Glomerular visceral epithelial cell (primary cell): ENCODE results near the gene GFER.
A peak's percentile ranks its signal among the peaks of the same experiment; 100 is the strongest.

Experiments
- DNase-seq: peaks from one replicate; pipeline ENCODE4 v3.0.0-alpha.2; 2016; ENCODE audit errors: extremely low spot score

Gene GFER

DNA sequence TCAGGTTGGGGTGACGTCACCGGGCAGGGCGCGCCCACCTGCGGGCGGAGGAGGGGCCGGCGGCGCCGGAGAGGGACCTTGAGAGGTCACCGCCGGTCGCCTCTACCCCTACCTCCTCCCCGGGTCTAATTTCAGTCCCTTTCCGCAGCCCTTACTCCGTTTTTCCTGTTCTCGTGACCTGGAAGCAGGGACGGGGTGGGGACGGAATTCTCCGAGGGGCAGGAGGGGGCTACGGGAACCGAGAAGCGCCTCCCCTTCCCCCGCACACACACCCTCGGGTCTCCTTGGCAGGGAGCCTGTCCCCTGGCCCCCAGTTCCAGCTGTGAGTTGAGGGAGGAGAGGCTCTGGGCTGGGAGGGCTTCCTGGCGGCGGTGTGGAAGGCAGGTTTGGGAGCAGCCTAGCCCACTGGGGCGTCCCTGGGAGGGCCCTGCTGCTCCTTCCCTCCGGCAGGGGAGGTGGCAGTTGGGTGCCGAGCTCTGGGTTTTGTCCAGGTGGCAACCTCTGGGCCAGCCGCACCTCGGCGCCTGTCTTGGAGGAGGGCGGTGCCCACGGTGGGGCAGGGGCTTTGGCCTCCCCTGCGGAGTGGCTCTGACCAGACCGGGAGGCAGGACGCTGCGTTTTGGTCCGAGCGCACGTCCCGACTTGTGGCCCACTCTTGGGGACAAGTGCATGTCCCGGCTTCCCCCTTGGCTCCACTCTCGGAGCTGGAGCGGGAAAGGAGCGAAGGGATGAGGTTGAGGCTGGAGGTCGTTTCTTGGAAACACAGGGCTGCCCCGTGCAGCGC is 6.5 kb downstream of the GFER start:
- no peak for DNase-seq

DNA sequence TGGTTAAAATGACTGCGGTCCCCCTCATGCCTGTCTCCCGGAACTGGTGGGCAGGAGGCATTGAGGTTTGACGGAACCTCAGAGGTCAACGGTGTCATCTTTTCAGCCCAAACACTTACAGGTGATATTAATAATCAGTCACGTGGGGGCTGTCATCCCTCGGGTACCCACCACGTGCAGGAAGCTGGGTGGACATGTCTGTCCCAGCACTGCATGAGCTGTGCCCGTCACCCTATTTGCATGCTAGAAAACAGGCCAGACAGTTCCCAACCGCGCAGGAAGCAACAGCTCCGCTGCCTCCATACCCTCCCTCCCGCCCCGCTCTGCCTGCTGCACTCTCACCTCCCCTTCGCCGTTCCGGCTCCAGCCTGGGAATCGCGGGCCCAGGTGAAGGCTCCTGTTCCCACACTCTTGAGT is 7.2 kb downstream of the GFER start:
- DNase-seq = no peak

DNA sequence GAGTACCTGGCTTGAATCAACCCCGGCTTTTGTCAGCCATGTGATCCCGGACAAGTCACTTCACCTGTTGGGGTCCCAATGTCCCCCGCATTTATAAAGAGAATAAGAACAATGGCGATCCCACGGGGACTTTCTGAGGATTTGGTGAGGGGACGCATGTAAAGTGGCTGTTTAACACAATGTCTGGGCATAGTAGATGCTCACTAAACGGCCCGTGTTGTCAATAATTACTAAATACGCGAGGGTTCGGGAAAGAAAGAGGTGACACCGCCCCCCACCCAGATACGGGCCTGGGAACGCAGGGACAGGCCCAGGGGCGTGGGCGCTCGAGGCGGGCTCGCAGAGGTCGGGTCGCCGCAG is 7.6 kb downstream of the GFER start:
- no peak for DNase-seq

DNA sequence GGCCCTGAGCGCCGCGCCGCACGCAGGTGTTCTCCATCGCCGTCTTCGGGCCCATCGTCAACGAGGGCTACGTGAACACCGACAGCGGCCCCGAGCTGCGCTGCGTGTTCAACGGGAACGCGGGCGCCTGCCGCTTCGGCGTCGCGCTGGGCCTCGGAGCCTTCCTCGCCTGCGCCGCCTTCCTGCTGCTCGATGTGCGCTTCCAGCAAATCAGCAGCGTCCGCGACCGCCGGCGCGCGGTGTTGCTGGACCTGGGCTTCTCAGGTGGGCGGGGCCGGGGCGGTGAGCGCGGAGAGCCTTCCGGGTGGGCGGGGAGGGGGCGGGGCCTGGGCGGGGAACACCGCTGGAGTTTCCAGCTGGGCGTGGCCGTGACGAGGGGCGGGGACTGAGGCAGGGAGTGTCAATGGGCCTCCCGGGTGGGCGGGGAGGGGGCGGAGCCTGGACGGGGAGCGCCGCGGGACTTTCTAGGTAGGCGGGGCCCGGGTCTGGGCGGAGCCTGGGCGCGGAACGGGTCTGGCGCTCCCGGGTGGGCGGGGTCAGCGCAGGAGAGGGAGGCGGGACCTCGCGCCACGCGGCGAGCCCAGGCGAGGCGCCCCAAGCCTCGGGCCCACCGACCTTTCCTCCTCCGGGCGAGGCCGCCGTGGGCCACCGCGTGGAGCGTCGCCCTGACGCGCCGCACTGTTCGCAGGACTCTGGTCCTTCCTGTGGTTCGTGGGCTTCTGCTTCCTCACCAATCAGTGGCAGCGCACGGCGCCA is 8.1 kb downstream of the GFER start:
- DNase-seq = peak; percentile 68

DNA sequence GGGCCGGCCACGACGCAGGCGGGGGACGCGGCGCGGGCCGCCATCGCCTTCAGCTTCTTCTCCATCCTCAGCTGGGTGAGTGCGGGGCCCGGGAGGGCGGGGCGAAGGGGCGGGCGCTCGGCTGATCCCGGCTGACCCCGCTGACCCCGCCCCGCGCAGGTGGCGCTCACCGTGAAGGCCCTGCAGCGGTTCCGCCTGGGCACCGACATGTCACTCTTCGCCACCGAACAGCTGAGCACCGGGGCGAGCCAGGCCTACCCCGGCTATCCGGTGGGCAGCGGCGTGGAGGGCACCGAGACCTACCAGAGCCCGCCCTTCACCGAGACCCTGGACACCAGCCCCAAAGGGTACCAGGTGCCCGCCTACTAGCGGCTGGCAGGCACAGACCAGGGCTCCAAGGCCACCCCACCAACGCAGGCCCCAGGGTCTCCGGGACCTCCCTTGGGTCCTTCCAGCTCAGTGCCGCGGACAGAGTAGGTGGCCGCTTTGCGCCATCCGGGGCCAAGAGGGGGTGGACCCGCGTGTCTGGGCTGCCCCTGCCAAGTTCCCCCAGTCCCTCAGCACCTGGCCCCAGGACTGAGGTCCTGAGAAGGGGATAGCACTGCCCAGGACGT is 8.8 kb downstream of the GFER start:
- DNase-seq = no peak

DNA sequence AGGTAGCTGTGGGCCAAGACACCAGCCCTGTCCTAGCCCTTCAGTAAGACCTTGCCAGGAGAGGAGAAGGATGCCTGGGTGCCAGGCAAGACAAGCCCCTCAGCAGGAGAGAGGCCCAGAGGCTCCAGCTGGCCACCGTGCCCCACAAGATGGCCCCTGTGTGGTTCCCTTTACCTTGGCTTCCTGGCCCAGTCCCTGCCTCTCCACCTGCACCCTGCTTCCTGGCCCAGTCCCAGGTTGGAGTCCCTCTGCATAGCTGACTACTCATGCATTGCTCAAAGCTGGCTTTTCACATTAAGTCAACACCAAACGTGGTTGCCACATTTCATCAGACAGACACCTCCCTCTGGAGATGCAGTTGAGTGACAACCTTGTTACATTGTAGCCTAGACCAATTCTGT is 9.7 kb downstream of the GFER start:
- DNase-seq = peak; percentile 69

DNA sequence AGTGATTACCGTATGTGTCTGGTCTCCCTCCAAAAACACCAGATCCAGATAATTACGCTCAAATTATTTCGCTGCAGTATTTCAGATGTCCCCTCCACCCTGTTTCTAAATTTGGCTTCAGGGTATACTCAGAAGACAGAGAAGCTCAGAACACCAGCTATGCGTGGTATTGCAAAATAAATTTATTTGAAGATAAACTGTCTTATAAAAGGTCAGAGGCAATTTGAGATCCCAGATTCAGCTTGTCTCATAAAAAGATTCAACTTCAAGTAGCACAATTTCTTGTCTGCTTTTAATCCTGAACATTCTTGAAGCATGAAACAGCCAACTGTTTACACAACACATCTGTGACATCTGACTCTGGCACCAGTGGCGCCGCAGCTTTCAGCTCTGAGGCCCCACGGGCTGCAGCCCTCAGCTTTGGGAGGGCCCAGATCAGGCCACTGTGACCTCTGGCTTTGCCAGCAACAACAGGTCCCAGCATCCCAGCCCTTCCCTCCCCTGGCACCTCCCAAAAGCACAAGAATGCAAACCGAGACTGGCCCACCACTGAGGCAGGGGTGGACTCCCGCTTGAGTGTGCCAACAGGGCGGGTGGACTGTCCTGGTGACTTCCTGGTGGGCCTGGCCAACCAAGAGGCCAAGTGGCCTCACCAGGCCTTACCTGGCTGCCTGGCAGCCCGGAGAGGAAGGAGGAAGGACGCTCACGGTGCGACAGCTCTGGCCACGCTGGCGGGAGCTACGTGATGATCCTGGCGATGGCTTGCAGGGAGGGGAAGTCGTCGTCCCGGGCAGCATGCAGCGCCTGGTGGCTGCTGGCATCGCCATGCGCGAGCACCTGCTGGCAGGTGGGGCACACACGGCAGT is 13.7 kb downstream of the GFER start:
- DNase-seq = no peak

DNA sequence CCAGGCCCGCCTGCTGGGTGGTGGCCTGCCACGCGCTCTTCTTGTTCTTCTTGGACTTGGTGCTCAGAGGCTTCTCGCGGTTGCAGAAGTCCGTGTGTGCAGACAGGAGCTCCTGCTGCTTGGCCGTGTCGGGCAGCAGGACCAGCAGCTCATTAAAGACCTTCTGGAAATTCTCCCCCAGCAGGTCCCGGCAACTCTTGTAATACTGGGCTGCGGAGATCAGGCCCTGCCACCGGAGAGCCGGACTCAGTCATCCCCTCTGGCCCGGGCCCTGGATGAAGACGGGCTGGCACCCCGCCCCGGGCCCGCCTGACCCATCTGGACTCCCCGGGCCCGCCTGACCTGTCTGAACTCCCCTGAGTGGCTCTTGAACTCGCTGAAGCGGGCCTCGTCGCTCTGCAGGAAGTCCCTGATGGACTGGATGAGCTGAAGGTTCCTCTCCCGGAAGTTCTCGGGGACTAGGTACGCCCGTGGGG is 14.4 kb downstream of the GFER start:
- no peak for DNase-seq

DNA sequence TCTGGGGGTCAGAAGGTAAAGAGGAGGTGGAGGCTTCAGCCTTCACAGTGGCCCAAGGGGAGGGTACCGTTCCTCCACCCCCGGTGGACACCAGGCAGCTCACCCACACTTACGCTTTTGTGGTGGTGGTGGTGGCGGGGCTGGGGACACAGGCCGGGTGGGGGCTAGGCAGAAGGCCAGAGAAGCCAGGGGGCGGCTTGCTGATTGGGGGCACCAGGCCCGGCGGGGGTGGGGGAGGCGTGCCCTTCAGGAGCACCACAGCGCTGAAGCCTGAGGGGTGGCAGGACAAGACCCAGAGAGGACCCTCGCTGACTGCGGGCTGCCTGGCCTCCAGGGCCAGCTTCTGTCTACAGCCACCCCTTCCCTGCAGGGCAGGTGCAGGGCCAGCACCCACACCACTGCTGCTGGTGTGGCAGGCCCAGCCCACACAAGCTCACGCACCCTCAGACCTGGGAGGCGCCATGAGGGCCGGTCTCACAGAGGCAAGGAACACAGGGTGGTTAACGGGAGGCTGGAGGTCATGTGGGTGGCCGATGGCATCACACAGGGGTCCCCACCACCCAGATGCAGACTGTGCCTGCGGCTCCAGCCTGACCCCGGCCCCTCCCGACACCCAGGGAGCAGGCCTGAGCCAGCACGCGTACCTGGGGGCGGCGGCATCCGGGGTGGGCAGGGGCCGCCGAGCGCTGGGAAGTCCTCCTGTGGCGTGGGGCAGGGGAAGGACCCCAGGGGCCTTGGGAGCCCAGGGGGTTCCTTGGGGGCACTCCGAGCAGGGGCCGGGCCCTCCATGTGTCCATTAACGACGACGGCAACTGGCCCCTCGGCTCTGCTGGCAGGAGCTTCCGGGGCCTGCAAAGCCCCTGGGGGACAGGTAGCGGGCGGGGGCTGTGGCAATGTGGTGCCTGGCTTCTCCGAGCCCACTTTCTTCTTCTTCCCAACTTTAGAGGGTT is 15.1 kb downstream of the GFER start:
- no peak for DNase-seq

DNA sequence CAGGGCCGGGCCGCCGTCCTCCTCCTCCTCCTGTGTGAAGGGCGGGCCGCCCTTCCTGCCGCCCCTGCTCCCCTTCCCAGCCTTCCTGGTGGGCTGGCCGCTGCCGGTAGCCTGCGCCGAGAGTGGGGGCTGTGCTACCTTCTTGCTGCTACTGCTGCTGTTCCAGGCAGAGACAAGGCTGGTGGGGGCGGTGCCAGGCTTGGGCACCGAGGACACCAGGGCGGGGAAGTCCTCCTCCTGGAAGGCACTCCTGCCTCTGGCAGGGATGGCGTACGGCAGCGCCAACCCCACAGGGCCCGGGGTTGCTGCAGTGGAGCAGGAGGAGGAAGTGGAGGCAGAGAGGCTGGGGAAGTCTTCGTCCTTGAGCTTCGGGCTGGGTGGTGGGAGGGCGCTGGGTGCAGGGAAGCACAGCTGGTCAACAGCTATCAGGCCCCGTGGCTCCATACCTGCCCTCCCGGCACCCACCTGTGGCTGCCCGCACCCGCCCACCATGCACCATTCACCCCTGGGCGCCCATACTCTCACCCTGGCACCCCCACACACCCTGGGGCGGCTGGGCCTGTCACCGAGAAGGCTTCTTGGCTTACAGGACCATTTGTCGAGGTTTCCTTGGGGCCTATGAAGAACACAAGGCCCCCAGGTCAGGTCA is 16.0 kb downstream of the GFER start:
- DNase-seq = no peak

DNA sequence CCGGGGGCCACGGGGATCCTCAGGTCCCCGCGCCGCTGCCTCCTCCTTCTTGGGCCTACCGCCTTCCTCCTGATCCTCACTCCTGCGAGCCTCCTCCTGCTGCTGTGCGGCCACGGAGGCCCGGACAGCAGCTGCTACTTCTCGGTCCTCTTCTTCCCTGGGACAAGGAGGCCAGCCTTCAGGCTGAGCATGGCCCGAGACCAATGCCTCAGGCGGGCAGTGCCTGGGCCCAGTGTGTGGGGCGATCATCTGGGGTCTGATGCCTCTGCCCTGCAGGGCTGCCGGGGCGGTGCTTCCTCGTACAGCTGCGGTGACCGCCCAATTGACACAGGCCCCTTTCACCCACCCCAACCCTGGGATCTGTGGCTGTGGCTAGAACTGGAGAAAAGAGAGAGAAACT is 17.0 kb downstream of the GFER start:
- DNase-seq = no peak

DNA sequence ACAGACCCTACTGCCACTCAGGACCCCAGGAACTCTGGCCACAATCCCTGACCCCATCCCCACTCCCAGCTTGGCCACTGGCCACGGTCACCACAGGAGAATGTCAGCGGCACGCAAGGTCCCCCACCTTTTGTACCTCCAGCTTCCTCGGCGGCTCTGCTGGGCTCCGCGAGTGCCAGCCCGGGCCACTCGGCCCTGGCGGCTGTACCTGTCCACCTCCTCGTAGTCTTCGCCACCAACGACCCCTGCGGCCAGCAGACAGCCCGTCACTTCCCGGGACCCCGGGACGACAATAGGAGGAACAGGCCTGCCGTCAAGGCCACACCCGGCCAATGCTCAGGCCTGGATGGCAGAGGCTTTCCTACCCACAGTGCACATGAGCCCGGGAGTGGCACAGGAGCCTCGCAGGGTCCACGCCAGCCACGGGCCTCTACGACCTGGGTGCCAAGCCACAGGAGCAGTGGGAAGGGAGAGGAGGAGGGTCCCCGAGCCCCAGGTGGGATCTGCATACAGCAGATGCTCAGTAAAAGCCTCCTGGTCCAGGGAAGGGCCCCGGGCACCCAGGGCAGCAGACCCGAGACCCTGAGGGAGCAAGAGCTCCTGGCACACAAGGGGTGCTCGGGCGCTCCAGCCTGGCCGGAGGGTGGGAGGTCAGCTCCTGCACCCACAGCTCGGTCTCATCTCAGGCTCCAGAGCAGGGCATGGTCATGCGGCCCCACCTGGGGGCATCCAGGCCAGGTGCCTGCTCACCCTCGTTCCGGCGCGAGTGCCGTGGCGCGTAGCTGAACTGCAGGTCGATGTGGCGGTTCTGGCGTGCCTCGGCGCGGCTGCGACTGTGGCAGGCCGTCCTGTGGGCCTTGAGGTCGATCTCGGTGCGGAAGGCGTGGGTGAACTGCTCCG is 17.7 kb downstream of the GFER start:
- DNase-seq = no peak

DNA sequence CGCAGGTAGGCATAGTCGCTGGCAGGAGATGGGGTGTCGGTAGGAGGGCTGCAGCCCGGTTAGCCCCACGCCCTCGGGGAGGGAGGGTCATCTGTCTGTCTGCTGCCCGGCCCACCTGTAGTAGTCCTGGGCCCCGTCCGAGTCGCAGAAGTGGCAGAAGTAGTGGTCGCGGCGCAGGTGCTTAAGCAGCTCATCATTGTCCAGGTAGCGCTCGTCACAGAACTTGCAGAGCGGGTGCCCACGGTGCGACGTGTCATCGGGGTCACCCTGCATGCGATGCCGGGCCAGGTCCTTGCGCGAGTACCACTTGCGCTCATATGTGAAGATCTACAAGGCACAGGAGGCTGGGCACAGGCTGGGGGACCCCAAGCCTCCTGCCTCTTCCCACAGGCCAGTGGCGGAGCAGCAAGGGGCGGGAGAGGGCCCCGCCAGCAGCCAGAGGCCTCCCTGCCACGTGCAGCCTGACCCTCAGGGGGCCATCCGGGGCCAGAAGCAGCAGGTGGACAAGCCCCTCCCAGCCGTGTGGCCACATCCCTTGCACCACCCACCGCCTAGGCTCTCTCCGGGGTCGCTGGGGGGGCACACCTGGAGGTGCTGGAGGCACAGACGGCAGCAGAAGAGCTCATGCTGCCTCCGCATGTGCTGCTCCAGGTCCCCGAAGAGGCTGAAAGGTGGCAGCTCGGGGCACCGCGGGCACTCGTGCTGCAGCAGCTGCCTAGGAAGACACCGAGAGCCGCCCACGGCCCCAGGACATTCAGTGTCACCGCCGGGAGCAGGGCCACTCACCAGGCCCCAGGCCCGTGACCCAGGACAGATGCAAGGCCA is 18.6 kb downstream of the GFER start:
- DNase-seq = no peak

DNA sequence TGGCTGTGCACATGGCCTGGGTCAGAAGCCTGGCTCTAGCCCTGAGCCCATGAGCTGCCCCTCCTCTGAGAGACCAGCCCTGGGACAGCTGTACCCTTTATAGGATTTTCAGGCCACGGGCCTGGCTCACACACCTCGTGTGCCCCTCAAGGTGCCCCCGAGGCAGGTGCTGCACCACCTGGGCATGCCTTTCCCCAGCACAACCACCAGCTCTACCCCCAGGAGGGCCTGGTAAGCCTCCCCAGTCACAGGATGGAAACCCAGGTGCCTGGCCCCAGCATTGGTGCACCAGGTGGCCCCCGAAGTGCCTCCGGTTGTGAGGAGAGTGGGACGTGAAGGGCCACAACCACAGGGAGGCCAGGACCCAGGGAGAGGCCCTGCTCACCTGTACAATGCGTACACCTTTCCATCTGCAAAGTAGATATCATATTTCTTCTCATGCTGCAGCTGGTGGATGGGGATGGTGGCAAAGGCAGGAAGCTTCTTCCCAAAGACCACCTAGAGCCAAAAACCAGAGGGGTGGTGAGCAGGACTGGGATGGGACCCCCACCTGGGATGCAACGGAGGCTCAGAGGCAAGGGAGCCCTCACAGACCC is 19.3 kb downstream of the GFER start:
- no peak for DNase-seq

DNA sequence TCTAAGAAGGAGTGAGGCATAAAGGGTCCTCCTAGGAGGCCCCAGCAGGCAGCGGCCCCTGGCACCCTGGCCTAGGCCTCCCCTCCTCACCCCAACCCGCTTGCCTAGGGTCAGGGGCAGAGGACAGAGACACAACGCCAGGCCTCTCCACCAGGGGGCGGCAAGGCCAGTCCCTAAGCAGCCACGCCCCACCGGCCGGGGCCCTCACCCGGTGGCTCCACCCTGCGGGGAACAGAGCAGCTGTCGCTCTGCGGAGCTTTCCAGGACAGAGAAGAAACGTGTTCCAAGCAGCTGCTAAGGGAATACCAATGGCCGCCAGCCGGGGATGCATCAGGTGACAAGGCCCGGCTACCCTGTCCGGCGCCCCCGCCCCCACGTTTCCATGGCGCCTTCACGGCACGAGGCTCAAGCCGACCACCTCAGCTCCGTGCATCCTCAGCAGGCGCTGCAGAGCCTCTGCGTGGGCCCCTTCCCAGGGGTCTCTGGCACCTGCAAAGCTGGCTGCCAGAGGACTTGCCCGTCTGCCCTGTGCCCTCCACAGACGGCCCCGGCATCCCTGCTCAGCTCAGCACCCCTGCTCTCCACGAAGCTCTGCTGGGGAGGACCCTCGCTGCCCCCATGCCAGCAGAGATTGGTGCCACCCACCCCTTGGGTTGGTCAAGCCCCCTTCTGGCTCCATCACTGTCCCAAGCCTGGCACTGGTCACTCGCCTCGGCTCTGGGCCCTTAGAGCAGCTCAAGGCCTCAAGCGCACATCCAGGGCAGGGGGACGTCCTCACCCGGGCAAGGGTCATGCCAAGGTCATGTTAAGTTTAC is 20.0 kb downstream of the GFER start:
- DNase-seq = peak; percentile 73

DNA sequence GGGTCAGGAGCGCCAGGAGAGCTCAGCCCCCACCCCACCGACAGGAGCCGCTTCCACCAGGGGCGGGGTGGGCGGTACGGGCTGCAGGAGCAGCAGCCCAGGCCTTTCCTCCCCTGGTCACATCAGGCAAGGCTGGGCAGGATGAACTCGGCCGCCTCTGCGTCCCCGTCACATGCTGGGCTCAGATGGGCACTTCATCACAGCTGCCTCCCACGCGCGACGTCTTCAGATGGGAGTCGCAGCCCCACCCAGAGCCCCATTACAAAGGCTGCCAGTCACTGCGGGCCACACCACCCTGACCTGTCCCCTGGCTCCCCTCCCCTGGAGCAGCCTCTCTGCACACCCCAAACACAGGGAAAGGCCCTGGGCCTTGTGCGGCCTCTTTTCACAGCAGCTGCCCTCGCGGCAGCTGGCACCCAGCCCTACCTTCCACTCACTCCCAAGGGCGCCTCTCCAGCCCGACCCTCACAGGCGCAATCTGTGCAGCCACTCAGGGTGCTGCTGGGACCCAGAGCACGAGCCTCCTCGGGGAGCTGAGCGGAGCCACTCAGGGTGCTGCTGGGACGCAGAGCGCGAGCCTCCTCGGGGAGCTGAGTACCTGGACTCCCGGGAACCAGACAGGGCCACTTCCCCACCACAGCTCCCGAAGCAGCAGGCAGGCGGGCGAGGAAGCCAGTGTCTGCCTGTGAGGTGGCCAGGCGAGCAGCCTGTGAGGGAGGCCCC is 21.0 kb downstream of the GFER start:
- no peak for DNase-seq
